ENCODE results near the gene PICK1.
"Not testable (repeated sequence)": the region's sequence is repeated elsewhere in the genome, so short reads cannot be mapped to it uniquely, and the experiment has no call there.

The PICK1 gene

DNA sequence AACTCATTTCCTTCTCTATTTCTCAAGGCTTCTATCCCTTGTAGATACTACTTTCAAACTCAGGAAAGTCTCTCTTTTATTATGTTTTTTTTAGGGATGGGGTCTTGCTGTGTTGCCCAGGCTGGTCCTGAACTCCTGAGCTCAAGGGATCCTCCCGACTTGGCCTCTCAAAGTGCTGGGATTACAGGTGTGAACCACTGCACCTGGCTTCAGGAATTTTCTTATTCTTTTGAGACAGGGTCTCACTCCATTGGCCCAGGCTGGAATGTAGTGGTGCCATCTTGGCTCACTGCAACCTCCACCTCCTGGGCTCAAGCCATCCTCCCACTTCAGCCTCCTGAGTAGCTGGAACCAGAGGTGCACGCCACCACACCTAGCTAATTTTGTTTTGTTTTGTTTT lies 22.0 kb downstream of the PICK1 start:
- H3K36me3 ChIP-seq (ENCODE audit: control insufficient read depth in 2 of 2, insufficient read depth in 1 of 2, low read length in 2 of 2): peaks cover 0 to 36% of the 10 kb centered on the region in 2 experiments; a peak in 1 of 3 replicates
- POLR2A ChIA-PET; H3K4me1 ChIP-seq (ENCODE audit: control insufficient read depth, insufficient read depth, low read length); H3K9me3 ChIP-seq (ENCODE audit: control insufficient read depth, insufficient read depth, low read depth, low read length); H3K27ac ChIP-seq (ENCODE audit: extremely low read depth, low read depth, low read length); H3K4me3 ChIP-seq (ENCODE audit: low read depth, low read length): not testable (repeated sequence)
- CTCF ChIA-PET: interaction anchor here (1.2 to 1.8 kb wide), 5 partner anchors 11 to 36 kb away, joined by 3 to 8 read pairs (median 5); no protein-coding TSS in a partner anchor
- peak; percentile 96 for TF ChIP-seq ZNF121 (tag by site-specific recombination; IDR thresholded peaks at IDR 0.05)

DNA sequence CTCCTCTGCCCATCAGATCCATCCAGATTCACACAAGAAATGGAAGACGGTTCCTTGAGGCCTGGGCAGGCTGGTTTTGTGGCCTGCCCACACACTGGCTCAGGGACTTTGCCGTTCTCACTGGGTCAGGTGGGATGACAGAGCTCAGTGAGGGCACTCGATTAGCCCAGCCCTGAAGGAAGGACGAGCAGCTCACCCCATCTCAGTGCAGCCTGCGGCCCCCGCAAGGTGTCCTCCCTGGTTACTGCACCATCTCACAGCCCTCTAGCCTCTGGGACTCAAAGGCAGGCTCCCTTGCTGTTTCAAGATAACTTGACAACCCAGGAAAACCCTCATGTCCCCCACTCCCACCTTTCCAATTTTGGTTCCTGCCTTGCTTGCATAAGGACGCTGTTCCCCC lies 22.6 kb downstream of the PICK1 start:
- Histone ChIP-seq H3K36me3 (ENCODE audit: control insufficient read depth in 2 of 2, insufficient read depth in 1 of 2, low read length in 2 of 2) (peaks cover 0 to 30% of the 10 kb centered on the region in 2 experiments; a peak in 1 of 3 replicates), H3K9me3 (ENCODE audit: control insufficient read depth, insufficient read depth, low read depth, low read length) (no peaks in the 10 kb centered on the region), H3K4me3 (ENCODE audit: low read depth, low read length) (no peak overlapping the region), H3K27ac (ENCODE audit: extremely low read depth, low read depth, low read length) (no peak overlapping the region), H3K4me1 (ENCODE audit: control insufficient read depth, insufficient read depth, low read length) (no peaks in the 10 kb centered on the region)
- ChIA-PET POLR2A (interaction anchor here (1.2 kb wide), 1 partner anchor 18 kb away, joined by 4 read pairs; no protein-coding TSS in a partner anchor), CTCF (interaction anchor here (1.2 to 1.8 kb wide), 4 partner anchors 11 to 35 kb away, joined by 3 to 8 read pairs (median 5); no protein-coding TSS in a partner anchor)
- TF ChIP-seq ZNF571 (tag by site-specific recombination; IDR thresholded peaks at IDR 0.05) (no peak), ZFP41 (tag by site-specific recombination; IDR thresholded peaks at IDR 0.05; ENCODE audit: borderline replicate concordance) (no peak), ZNF549 (tag by site-specific recombination; IDR thresholded peaks at IDR 0.05) (no peak), ZNF423 (tag by site-specific recombination; IDR thresholded peaks at IDR 0.05) (no peak), ZNF623 (tag by site-specific recombination; IDR thresholded peaks at IDR 0.05) (no peak), ZNF404 (tag by site-specific recombination; IDR thresholded peaks at IDR 0.05) (no peak)
- TF ChIP-seq, protein P1, sequence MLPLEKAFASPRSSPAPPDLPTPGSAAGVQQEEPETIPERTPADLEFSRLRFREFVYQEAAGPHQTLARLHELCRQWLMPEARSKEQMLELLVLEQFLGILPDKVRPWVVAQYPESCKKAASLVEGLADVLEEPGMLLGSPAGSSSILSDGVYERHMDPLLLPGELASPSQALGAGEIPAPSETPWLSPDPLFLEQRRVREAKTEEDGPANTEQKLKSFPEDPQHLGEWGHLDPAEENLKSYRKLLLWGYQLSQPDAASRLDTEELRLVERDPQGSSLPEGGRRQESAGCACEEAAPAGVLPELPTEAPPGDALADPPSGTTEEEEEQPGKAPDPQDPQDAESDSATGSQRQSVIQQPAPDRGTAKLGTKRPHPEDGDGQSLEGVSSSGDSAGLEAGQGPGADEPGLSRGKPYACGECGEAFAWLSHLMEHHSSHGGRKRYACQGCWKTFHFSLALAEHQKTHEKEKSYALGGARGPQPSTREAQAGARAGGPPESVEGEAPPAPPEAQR (tag by site-specific recombination; IDR thresholded peaks at IDR 0.05): no peak
- TF ChIP-seq, protein P2, sequence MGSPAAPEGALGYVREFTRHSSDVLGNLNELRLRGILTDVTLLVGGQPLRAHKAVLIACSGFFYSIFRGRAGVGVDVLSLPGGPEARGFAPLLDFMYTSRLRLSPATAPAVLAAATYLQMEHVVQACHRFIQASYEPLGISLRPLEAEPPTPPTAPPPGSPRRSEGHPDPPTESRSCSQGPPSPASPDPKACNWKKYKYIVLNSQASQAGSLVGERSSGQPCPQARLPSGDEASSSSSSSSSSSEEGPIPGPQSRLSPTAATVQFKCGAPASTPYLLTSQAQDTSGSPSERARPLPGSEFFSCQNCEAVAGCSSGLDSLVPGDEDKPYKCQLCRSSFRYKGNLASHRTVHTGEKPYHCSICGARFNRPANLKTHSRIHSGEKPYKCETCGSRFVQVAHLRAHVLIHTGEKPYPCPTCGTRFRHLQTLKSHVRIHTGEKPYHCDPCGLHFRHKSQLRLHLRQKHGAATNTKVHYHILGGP (tag by site-specific recombination; IDR thresholded peaks at IDR 0.05): no peak
- TF ChIP-seq, protein P3, sequence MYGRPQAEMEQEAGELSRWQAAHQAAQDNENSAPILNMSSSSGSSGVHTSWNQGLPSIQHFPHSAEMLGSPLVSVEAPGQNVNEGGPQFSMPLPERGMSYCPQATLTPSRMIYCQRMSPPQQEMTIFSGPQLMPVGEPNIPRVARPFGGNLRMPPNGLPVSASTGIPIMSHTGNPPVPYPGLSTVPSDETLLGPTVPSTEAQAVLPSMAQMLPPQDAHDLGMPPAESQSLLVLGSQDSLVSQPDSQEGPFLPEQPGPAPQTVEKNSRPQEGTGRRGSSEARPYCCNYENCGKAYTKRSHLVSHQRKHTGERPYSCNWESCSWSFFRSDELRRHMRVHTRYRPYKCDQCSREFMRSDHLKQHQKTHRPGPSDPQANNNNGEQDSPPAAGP (tag by site-specific recombination; IDR thresholded peaks at IDR 0.05): no peak
- TF ChIP-seq, protein P4, sequence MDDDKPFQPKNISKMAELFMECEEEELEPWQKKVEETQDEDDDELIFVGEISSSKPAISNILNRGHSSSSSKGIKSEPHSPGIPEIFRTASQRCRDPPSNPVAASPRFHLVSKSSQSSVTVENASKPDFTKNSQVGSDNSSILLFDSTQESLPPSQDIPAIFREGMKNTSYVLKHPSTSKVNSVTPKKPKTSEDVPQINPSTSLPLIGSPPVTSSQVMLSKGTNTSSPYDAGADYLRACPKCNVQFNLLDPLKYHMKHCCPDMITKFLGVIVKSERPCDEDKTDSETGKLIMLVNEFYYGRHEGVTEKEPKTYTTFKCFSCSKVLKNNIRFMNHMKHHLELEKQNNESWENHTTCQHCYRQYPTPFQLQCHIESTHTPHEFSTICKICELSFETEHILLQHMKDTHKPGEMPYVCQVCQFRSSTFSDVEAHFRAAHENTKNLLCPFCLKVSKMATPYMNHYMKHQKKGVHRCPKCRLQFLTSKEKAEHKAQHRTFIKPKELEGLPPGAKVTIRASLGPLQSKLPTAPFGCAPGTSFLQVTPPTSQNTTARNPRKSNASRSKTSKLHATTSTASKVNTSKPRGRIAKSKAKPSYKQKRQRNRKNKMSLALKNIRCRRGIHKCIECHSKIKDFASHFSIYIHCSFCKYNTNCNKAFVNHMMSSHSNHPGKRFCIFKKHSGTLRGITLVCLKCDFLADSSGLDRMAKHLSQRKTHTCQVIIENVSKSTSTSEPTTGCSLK (tag by site-specific recombination; IDR thresholded peaks at IDR 0.05): no peak
- TF ChIP-seq, protein P5, sequence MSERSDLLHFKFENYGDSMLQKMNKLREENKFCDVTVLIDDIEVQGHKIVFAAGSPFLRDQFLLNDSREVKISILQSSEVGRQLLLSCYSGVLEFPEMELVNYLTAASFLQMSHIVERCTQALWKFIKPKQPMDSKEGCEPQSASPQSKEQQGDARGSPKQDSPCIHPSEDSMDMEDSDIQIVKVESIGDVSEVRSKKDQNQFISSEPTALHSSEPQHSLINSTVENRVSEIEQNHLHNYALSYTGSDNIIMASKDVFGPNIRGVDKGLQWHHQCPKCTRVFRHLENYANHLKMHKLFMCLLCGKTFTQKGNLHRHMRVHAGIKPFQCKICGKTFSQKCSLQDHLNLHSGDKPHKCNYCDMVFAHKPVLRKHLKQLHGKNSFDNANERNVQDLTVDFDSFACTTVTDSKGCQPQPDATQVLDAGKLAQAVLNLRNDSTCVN (tag by site-specific recombination; optimal IDR thresholded peaks at IDR 0.05): no peak

DNA sequence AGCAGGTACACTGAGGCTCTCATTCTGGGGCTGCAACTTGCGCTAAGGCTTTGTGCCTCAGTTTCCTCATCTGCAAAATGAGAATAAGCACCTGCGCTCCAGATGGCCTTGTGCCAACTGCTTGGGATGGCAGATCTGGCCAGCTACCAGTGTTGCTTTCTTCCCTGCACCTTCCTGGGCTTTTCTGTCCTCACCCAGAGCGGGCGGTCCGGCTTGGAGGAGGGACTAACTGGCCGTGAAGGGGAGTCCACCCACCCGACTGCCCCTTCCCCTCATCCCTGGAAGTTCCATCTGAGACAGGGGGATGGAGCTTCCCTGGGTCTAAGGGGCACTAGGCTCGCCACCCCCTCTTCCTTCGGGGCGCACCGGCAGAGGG lies 23.3 kb downstream of the PICK1 start:
- POLR2A ChIA-PET: interaction anchor here (1.2 kb wide), 1 partner anchor 17 kb away, joined by 4 read pairs; no protein-coding TSS in a partner anchor
- Histone ChIP-seq H3K27ac (ENCODE audit: extremely low read depth, low read depth, low read length) (no peak overlapping the region), H3K4me3 (ENCODE audit: low read depth, low read length) (no peak overlapping the region), H3K4me1 (ENCODE audit: control insufficient read depth, insufficient read depth, low read length) (no peaks in the 10 kb centered on the region), H3K36me3 (ENCODE audit: control insufficient read depth in 2 of 2, insufficient read depth in 1 of 2, low read length in 2 of 2) (peaks cover 0 to 26% of the 10 kb centered on the region in 2 experiments; a peak in 1 of 3 replicates), H3K9me3 (ENCODE audit: control insufficient read depth, insufficient read depth, low read depth, low read length) (no peaks in the 10 kb centered on the region)
- TF ChIP-seq, protein P6, sequence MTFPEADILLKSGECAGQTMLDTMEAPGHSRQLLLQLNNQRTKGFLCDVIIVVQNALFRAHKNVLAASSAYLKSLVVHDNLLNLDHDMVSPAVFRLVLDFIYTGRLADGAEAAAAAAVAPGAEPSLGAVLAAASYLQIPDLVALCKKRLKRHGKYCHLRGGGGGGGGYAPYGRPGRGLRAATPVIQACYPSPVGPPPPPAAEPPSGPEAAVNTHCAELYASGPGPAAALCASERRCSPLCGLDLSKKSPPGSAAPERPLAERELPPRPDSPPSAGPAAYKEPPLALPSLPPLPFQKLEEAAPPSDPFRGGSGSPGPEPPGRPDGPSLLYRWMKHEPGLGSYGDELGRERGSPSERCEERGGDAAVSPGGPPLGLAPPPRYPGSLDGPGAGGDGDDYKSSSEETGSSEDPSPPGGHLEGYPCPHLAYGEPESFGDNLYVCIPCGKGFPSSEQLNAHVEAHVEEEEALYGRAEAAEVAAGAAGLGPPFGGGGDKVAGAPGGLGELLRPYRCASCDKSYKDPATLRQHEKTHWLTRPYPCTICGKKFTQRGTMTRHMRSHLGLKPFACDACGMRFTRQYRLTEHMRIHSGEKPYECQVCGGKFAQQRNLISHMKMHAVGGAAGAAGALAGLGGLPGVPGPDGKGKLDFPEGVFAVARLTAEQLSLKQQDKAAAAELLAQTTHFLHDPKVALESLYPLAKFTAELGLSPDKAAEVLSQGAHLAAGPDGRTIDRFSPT (tag by site-specific recombination; IDR thresholded peaks at IDR 0.05): 0 out of 2 replicates have a peak, but pooled peaks have one; percentile 7
- TF ChIP-seq, protein P7, sequence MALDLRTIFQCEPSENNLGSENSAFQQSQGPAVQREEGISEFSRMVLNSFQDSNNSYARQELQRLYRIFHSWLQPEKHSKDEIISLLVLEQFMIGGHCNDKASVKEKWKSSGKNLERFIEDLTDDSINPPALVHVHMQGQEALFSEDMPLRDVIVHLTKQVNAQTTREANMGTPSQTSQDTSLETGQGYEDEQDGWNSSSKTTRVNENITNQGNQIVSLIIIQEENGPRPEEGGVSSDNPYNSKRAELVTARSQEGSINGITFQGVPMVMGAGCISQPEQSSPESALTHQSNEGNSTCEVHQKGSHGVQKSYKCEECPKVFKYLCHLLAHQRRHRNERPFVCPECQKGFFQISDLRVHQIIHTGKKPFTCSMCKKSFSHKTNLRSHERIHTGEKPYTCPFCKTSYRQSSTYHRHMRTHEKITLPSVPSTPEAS (tag by site-specific recombination; IDR thresholded peaks at IDR 0.05): no peak
- CTCF ChIA-PET: no interaction called here
